CD4-positive, alpha-beta T cell treated with Interleukin-6 at 100 ng/mL for 8 hours (primary cell): ENCODE results near the gene MYMK.

ENCODE experiments used
- DNase-seq: peaks from one replicate; pipeline ENCODE4 v3.0.0-alpha.2; 2020; ENCODE audit warnings: mixed read lengths, low spot score

Gene MYMK

DNA sequence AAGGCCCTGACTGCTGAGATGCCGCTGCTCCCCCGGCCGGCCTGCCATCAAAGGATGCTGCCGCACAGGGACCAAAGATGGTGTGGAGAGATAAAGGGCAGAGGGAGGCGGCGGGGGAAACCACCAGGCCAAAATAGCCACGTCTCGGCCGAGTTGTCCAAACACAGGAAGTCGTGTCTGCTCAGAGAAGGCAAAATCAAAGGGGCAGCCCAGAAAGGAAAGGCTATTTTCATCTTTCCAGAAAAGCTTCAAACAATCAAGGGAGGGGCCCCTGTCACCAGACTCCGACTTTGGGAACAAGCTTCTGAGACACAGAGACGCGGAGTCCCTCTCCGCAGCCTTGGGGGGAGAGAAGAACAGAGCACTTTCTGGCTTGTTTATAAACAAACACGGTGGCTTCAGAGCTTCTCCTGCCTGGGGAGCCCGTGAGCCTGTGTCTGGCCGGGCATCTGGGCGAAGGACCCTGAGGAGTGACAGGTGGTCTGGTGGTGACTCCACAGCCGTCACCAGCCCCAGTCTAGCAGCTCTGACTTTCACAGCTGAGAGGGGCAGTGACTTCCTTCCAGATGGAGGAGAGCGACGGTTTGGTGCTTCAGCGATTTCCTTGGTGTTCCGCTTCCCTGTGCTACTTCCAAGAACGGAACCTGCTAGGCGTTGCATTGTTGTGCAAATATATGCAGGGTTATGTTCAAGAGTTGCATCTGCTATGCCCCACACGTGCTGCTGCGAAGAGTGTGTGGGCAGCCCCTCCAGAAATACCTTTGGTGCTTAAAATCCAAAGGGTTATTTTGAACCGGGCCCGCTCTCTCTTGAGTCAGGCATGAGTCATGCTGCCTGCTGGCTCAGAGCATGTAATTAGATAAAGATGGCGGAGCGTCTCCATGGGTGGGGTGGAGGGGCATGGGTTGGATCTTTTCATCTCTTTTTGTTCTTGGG lies 33.7 kb upstream of the MYMK start:
- DNase-seq: no peak

DNA sequence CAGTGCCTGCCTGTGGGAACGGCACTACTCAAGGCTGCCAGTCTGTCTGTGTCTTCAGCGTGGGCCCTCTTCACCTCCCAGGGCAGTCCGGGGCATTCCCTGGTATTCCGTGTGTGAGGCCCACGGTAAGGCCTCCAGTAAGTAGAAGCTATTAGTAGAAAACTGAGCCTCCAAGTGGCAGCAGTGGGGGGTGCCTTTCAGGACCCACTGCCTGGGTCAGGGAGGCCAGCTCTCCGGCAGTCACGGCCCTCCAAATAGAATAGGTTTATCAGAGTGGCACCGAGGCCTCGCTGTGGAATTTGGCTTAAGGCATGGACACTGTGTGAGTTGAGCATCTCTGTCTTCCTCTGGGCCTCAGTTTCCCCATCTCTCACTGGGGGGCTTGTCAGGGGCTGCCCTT lies 32.8 kb upstream of the MYMK start:
- no peak for DNase-seq

DNA sequence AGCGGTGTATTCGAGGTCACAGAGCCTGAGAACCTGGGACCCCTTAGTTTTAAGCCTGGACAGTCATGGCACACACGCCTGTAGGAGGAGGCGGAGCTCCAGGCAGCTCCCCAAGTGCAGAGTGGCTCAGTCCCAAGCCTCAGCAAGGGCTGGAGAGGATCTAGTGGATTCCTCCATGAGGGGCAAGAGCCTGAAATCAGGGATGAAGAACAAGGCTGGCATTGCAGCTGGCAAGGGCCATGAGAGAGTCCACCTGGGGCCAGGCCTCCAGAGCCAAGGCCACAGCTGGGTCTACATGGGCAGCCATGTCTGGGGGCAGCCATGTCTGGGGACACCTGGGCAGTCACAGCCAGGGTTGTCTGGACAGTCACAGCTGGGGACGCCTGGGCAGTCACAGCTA lies 31.6 kb upstream of the MYMK start:
- no peak for DNase-seq

DNA sequence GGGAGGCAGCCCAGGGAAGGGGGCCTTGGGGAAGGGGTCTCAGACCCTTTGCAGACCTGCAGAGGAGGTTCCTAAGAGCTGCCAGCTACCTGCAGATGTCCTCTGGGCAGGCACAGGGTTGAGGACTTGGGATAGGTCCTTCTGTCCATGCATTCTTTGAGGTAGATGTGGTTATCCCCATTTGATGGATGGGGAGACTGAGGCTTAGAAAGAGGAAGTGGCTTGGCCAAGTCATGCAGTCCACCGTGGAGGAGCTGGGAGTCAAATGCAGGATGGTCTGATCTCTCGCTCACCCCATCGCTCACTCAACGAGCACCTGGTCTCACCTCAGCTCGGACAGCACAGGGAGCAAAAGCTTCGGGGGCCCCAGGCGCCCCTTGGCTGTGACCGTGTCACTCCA lies 30.0 kb upstream of the MYMK start:
- DNase-seq: no peak

DNA sequence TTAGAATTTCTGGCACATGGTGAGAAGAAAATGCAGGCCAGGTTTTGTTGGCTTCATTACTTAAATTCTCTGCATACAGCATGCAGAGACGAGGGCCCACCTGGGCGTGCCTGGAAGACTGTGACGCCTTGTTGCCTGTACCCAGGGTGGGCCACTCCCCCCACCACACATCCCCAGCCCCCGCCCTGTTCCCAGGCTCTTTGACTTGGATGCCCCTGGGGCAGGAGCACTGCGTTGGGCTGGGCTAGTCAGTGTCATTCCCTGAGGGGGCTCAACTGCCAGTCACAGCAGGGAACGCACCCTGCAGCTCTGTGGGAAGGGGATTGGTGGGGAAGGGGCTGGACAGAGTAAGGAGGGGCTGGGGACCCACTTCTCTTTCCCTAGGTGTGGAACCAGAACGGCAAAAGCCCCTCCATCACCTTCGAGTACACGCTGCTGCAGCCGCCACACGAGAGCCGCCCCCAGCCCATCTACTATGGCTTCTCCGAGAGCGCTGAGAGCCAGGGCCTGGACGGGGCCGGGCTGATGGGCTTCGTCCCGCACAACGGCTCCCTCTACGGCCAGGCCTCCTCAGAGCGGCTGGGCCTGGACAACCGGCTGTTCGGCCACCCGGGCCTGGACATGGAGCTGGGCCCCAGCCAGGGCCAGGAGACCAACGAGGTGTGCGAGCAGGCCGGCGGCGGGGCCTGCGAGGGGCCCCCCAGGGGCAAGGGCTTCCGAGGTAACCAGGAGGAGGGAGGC lies 29.4 kb upstream of the MYMK start:
- DNase-seq: no peak

DNA sequence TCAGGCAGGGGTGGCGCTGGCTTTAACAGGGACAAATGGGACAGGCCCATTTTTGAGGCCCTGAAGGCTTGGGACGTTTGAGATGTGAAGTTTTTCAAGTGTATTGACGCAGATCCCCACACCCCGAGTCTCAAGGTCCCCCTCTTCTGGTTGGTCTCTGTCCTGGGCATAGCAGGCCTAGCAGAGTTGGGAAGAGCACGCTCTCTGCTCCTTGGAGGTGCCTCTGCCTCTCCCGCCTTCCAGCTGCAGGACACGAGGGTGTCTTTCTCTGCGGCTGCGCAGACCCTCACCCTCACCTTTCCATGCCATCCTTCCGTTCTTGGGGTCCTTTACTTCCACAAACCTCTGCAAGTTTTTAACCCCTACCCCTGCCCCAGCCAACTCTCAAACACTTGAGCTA lies 28.4 kb upstream of the MYMK start:
- DNase-seq: no peak

DNA sequence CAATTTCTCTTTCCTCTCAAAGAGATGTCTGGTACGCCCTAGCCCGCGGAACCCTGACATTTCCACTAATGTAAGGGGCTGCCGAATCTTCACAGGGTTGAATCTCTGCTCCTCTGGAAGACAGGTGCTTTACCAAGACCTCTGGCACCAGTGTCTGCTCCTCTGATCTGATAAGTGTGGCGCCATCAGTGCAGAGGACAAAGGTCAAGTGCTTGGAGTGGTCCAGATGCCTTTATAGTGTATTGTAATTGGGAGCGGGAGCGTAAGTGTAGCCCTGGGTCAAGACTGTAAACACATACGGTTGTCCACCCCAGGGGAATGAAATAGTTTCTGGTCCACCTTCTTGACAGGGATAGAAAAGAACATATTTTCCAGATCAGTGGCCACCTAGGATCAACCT lies 27.5 kb upstream of the MYMK start:
- DNase-seq: no peak

DNA sequence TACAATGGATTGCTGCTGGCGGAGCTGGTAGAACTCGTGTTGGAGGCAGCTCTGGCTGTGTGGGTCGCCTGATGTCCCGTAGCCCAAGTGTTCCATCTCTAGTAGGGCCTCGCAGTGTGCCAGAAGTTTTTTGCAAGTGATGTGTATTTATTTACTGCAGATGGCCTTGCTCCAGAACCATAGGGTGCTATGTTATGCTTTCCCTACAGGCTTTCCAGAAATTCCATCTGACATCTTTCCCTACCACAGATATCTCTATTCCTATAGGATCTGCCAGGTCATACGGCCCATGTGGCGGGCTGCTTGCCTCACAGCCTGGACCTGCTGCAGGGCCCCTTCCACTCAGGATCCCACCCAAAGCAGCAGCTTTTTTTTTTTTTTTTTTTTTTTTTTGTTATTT lies 26.7 kb upstream of the MYMK start:
- DNase-seq: no peak

DNA sequence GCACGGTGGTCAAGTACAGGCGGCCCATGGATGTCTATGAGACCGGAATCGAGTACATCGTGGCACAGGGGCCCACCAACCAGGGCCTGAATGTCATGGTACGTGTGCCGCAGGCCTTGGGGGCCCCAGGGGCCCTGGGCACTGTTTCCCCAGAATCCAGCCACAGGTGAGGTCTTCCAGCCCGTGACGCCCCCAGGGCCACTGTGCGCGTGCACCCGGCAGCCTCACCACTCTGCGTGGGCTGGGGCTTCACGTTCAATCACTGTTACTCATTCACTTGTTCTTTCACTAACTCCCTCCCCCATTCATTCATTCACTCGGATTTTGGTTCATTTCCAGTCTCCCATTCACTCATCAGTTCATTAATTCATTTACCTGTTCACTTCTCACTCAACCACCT lies 22.4 kb upstream of the MYMK start:
- DNase-seq: no peak

DNA sequence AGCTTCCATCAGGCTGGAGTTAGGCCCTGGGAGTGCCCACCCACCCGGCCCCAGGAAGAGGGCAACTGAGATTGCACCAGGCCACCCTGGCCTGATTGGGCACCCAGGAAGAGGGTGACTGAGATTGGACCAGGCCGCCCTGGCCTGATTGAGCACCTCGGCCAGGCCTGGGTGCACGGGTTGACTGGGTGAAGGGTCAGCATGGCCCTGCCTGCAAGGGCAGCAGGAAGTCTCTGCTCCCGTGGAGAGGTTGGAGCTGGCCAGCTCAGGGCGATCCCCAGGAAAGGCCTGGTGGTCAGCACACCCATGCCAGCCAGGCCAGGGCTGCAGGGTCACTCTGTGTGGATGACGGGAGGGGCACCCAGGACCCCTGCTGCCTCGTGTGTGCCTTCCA lies 21.5 kb upstream of the MYMK start:
- no peak for DNase-seq

DNA sequence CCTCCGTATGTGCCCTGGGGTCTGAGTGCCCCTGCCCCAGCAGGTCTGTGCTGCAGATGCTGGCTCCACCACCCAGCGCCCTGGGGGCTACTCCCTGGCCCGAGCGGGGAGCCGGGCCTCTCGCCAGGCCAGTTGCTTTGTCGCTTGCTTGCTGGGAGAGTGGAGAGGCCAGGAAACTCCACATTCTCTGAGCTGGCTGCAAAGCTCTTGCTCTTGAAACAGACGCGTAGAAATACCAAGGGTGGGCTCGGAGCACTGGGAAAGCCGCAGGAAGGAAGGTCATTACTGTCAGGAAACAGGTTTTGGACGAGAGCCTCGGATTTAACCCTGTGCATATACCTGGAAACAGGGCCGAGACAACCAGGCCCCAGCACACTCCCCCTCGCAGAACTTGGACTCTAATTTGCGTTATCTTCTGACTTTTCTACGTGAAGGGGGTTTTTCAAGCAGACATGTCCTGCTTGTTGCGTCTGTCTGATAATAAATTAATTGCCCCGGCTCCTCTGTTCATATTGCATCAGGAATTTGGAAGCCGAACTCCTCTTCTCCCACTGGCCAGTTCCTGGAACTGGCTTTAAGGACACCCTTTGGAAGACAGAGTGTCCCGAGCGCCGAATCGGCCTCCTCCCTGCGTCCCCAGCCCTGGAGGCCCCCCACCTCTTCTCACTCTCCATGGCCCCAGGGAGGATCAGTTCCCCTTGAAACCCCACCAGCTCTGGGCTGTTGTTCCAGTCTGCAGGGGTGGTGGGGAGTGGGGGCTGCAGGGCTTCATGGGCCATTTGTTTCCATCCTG lies 20.9 kb upstream of the MYMK start:
- no peak for DNase-seq

DNA sequence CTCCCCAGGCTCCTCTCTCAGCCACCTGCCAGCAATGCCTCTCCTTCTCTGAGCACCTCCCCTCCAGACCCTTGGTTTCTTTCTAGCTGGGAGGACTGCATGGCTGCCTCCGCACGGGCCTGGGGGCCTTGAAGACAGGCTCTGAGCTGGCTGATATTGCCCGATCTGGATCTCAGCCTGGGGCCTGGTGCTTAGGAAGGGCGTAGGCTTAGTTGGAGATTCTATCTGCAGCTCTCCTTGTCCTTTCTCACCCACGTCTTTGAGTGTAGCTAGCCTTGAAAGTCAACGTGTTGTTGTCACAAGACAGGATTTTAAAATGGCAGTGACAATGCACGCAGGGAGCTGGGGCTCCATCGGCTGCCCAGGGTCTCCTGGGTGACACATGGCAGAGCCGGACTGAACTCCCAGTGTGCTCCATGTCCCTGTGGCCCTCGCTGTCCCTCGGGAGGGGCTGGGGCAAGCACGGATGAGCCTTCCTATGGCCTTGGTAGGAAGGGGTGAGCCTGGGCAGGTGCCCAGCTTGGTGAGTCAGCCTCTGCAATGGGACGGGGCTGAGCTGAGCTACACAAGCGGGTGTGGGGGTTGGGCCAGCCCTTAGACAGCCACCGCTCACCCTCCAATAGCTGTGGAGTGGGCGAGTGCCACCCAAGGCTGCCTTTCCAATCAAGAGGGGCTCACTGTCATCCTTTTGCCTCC lies 19.2 kb upstream of the MYMK start:
- no peak for DNase-seq

DNA sequence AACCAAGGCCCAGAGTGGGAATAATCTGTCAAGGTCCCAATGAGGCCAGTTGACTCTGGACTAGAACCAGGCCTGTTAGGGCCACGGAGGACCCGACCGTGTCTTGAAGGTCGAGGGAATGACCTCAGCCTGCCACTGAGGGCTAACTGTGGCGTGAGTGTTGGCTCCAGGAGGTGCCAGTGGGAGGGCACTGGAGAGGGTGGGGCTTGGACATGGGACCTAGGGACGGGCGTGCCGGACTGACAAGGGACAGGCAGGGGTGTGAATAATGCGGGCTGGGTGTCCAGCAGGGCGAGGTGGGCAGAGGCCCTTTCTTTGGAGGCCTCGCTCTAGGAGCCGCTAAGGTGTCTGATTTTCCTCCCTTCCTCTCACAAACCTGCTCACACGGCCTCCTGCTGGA lies 17.2 kb upstream of the MYMK start:
- DNase-seq: no peak

DNA sequence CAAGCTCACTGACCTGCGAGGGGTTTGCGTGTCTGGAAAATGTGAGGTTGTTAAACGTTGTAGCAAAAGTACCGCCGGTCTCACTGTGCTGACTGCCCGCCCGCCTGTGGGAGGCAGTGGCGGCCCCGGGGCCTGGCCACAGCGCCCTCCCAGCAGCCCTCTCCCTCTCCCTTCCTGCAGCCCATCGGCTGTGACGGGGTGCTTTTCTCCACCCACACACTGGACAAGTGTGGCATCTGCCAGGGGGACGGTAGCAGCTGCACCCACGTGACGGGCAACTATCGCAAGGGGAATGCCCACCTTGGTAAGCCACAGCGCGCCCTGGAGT lies 15.9 kb upstream of the MYMK start:
- DNase-seq: no peak

DNA sequence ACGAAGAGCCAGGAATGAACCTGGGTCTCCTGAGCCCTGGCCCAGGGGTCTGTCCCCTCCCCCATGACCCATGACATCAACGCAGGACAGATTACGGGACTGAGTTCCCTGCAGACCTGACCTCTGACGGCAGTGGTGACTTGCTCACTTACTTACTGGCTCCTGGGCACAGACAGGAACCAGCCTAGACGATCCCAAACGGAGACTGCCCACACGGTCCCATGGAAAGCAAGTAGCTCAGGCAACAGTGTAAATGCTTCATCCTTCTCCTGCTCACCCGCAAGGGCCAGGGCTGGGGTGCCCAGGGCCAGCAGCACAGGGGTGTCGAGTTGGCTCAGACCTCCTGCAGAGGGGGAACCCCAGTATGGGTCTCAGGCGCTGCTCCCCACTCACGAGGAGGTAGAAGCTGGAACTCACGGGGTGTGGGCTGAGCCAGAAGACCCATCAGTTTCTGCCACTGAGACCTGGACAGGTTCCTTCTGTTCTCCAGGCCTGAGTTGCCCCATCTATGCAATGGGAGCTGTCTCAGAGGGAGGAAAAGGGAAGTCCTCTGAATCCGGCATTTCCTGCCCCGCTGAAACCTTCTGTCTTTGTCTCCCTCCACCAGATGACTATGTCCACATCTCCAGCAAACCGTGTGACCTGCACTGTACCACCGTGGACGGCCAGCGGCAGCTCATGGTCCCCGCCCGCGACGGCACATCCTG lies 15.4 kb upstream of the MYMK start:
- no peak for DNase-seq

DNA sequence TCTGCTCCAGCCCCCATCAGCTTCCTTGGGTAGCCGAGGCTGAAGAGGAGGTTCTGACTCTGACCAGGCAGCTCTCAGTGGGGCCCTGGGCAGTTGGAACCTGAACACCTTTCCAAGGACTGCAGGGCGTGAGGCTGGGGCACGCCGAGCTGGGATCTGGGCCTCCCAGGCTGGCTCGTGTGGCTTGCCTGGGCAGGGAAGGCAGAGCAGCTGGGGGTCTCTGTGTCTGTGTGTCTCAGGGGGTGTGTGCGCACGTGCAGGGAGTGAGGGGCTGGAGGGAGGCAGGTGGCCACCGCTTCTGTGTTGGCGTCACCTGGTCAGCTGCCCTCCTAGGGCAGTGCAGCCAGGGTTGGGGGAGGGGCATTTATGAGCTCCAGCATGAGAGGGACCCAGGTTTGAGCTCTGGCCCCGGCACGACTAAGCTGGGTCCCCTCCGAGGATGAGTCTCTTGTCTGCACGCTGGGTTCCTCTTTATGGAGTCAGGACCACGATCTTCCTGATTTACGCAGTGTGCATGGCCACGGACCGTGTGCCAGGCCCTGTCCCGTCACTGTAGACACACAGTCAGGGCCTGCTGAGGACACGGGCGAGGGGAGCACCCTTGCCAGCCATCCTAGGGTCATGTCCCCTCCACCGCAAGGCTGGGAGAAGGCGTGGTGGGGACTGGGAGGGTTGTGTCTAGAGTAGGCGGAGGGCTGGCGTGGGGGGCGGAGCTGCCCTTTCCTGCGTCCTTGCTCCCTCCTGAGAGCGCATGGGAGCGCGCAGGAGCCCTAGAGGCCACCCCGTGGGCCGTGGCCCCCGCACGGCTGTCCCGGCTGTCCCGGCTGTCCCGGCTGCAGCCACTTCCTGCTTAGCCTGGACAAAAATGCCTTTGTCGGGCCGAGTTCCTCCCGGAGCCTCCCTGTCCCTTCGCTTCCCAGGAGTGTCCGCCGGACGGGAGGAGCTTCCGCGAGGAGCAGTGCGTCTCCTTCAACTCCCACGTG lies 14.4 kb upstream of the MYMK start:
- DNase-seq: no peak

DNA sequence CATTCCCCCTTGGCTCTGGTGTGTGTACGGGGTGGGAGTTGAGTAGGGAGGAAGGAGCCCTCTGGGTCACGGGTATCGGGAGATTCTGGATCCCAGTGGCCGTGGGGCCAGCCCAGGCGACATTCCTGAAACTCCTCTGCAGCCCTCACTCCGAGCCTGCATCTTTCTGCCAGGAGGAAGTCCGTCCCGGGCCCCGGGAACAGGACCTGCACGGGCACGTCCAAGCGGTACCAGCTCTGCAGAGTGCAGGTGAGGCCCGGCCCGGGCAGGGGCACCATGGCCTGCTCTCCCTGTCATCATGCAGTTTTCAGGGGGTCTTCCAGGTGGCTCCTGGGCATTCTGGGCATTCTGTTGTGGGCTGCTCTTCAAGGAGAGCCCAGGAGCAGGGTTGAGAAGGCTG lies 13.4 kb upstream of the MYMK start:
- no peak for DNase-seq

DNA sequence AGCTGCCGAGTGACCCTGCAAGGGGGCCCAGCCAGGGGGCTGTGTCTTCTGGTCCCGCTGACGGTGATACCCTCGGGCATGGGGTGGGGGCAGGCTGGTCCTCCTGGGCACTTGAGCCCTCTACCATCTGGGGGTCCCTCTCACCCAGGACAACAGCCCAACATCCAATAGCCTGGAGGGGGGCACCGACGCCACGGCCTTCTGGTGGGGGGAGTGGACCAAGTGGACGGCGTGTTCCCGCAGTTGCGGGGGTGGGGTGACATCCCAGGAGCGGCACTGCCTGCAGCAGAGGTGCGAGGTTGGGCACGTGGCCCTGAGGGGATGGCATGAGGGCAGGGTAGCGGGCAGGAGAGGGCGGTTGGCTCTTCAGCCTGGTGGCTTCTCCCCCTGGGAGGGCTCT lies 12.5 kb upstream of the MYMK start:
- DNase-seq: no peak

DNA sequence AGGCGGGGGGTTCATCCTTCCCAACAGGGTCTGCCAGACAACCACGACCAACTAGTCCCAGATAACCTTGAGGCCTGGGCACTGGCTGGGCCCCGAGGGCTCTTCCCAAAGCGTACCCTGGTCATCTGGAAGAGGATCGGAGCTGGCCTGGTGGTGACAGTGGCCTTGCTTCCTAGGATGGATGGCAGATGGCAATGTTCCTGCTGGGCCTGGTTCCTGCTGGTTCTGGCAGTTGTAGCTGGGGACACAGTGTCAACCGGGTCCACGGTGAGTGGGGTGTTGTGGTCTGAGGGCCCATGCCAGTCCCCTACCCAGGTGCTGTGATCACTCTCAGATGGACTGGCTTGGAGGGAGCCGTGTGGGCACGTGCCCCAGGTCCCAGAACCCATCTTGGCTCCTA lies 11.8 kb upstream of the MYMK start:
- DNase-seq: no peak

DNA sequence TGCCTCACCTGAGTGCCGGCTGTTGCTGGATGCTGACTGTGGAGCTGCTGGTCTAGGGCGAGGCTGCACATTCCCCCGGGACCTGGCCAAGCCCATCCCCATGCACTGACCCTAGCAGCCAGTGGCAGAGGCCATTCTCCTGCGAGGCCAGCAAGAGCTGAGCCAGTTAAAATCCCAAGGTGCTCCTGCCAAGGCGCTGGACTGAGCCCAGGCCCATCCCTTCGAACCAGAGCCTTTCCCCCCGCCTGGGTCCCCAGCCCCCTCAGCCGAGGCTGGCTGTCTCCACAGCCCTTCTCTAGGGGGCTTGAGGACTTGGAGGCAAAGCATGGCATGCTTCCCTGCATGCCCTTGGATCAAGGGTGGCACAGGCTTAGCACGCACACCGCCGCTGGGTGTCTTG lies 11.3 kb upstream of the MYMK start:
- DNase-seq: no peak
